H9 (cell line): ENCODE measurements around the gene ZDHHC23. TPM values are rescaled to one million over a fixed set of nuclear protein-coding genes. Genes with fewer than 3 reads are reported as not detected.

Experiments used
- DNase-seq: peaks from one replicate; pipeline ENCODE4 v3.0.0-alpha.2; 2017
- H2AFZ ChIP-seq: one replicate; pipeline ENCODE4 v1.6.1; 2013; ENCODE audit warnings: mild to moderate bottlenecking, low read length, control low read depth, moderate library complexity
- H2AK5ac ChIP-seq: 2 replicates; pipeline ENCODE4 v1.6.1; 2013; ENCODE audit warnings: low read length, control low read depth, mixed read lengths; ENCODE audit not compliant: insufficient read length
- H2BK120ac ChIP-seq: one replicate; pipeline ENCODE4 v1.6.1; 2013; ENCODE audit warnings: low read depth, mild to moderate bottlenecking, low read length, control low read depth, inconsistent platforms; ENCODE audit not compliant: poor library complexity, severe bottlenecking
- H2BK12ac ChIP-seq: 2 replicates; pipeline ENCODE4 v1.6.1; 2013; ENCODE audit warnings: low read length, control low read depth, mixed read lengths, low read depth; ENCODE audit not compliant: insufficient read length
- H2BK15ac ChIP-seq: 2 replicates; pipeline ENCODE4 v1.6.1; 2013; ENCODE audit warnings: low read depth, low read length, control low read depth
- H2BK20ac ChIP-seq: one replicate; pipeline ENCODE4 v1.6.1; 2013; ENCODE audit warnings: low read depth, mild to moderate bottlenecking, low read length, control low read depth, inconsistent platforms; ENCODE audit not compliant: poor library complexity, severe bottlenecking
- H2BK5ac ChIP-seq: 2 replicates; pipeline ENCODE4 v1.6.1; 2013; ENCODE audit warnings: low read length, control low read depth, mixed read lengths; ENCODE audit not compliant: insufficient read length
- H3K14ac ChIP-seq: 2 replicates; pipeline ENCODE4 v1.6.1; 2013; ENCODE audit warnings: low read length, control low read depth; ENCODE audit not compliant: insufficient read depth
- H3K18ac ChIP-seq: 2 replicates; pipeline ENCODE4 v1.6.1; 2013; ENCODE audit warnings: low read depth, mild to moderate bottlenecking, mixed read lengths, low read length, control low read depth; ENCODE audit not compliant: insufficient read length
- H3K23ac ChIP-seq: 2 replicates; pipeline ENCODE4 v1.6.1; 2013; ENCODE audit warnings: low read length, control low read depth, mixed read lengths, low read depth; ENCODE audit not compliant: insufficient read length
- H3K23me2 ChIP-seq: 2 replicates; pipeline ENCODE4 v1.6.1; 2013; ENCODE audit warnings: low read depth, mild to moderate bottlenecking, mixed read lengths, low read length, control low read depth; ENCODE audit not compliant: insufficient read length, poor library complexity, severe bottlenecking
- H3K27ac ChIP-seq: 2 replicates; pipeline ENCODE4 v1.5.1; 2013; ENCODE audit warnings: low read length, control low read depth, mixed read lengths, low read depth; ENCODE audit not compliant: insufficient read length
- H3K27me3 ChIP-seq: 2 replicates; pipeline ENCODE4 v1.6.1; 2013; ENCODE audit warnings: low read length, control low read depth, inconsistent platforms; ENCODE audit not compliant: insufficient read depth
- H3K4ac ChIP-seq: 2 replicates; pipeline ENCODE4 v1.6.1; 2013; ENCODE audit warnings: low read depth, mild to moderate bottlenecking, control low read depth, inconsistent platforms, low read length, moderate library complexity
- H3K4me1 ChIP-seq: 2 replicates; pipeline ENCODE4 v1.6.1; 2013; ENCODE audit warnings: low read length, control low read depth, inconsistent platforms; ENCODE audit not compliant: insufficient read depth
- H3K4me2 ChIP-seq: 2 replicates; pipeline ENCODE4 v1.6.1; 2013; ENCODE audit warnings: low read length, control low read depth, mixed read lengths; ENCODE audit not compliant: insufficient read length, insufficient read depth
- H3K56ac ChIP-seq: 2 replicates; pipeline ENCODE4 v1.6.1; 2013; ENCODE audit warnings: low read depth, mild to moderate bottlenecking, mixed read lengths, low read length, control low read depth; ENCODE audit not compliant: insufficient read length
- H3K79me1 ChIP-seq: 2 replicates; pipeline ENCODE4 v1.6.1; 2013; ENCODE audit warnings: low read depth, mild to moderate bottlenecking, moderate library complexity, low read length, control low read depth, inconsistent platforms; ENCODE audit not compliant: insufficient read depth, poor library complexity, severe bottlenecking
- H3K79me2 ChIP-seq: 2 replicates; pipeline ENCODE4 v1.6.1; 2013; ENCODE audit warnings: low read length, control low read depth, inconsistent platforms; ENCODE audit not compliant: insufficient read depth
- H3K9ac ChIP-seq: 2 replicates; pipeline ENCODE4 v1.6.1; 2013; ENCODE audit warnings: low read length, control low read depth, mixed read lengths; ENCODE audit not compliant: insufficient read length; ENCODE audit errors: extremely low read depth
- H3K9me3 ChIP-seq: one replicate; pipeline ENCODE4 v1.6.1; 2013; ENCODE audit warnings: low read depth, low read length, inconsistent platforms; ENCODE audit not compliant: control insufficient read depth
- H3T11ph ChIP-seq: one replicate; pipeline ENCODE4 v1.6.1; 2013; ENCODE audit warnings: mild to moderate bottlenecking, low read length, control low read depth, inconsistent platforms
- H4K20me1 ChIP-seq: one replicate; pipeline ENCODE4 v1.6.1; 2013; ENCODE audit not compliant: control insufficient read depth, insufficient read length, insufficient read depth
- H4K5ac ChIP-seq: 2 replicates; pipeline ENCODE4 v1.6.1; 2013; ENCODE audit warnings: low read depth, mild to moderate bottlenecking, mixed read lengths, low read length, control low read depth; ENCODE audit not compliant: insufficient read length
- H4K8ac ChIP-seq: replicated peaks from 2 replicates; pipeline ENCODE4 v1.6.1; 2013; ENCODE audit warnings: low read length, control low read depth, mixed read lengths, low read depth; ENCODE audit not compliant: insufficient read length
- H4K91ac ChIP-seq: 2 replicates; pipeline ENCODE4 v1.6.1; 2013; ENCODE audit warnings: low read depth, mild to moderate bottlenecking, moderate library complexity, mixed read lengths, low read length, control low read depth; ENCODE audit not compliant: insufficient read length
- H3K27ac Mint-ChIP-seq, 3 experiments: 2 replicates in 2 of 3; 3 replicates in 1 of 3; pipeline ENCODE4 v1.8.0; 2020 to 2021; ENCODE audit warnings: mixed read lengths in 3 of 3, mild to moderate bottlenecking in 1 of 3, moderate library complexity in 1 of 3
- H3K27me3 Mint-ChIP-seq: 2 replicates; pipeline ENCODE4 v1.8.0; 2021; ENCODE audit warnings: low read depth, mild to moderate bottlenecking, moderate library complexity, mixed read lengths
- H3K36me3 Mint-ChIP-seq, 3 experiments: 2 replicates in 2 of 3; 3 replicates in 1 of 3; pipeline ENCODE4 v1.8.0; 2020 to 2021; ENCODE audit warnings: low read depth in 3 of 3, mixed read lengths in 3 of 3; ENCODE audit not compliant: insufficient read depth in 1 of 3
- H3K4me1 Mint-ChIP-seq, 2 experiments: 2 replicates each; pipeline ENCODE4 v1.8.0; 2020; ENCODE audit warnings: mixed read lengths in 2 of 2
- H3K4me3 Mint-ChIP-seq, 2 experiments: 2 replicates in 1 of 2; 3 replicates in 1 of 2; pipeline ENCODE4 v1.8.0; 2020 to 2021; ENCODE audit warnings: mild to moderate bottlenecking in 2 of 2, mixed read lengths in 2 of 2, moderate library complexity in 1 of 2
- H3K9me3 Mint-ChIP-seq, 2 experiments: 2 replicates in 1 of 2; 3 replicates in 1 of 2; pipeline ENCODE4 v1.8.0; 2020; ENCODE audit warnings: mild to moderate bottlenecking in 2 of 2, mixed read lengths in 2 of 2, moderate library complexity in 1 of 2
- total RNA-seq: library from RNA; stranded (reverse); gene quantifications from 2 replicates; pipeline ENCODE4 v1.2.1, GENCODE V29; 2021
- TF ChIP-seq, protein P1 (sequence below): fragments of 200-600 bp; sonication (generic); conservative IDR thresholded peaks from 3 replicates; pipeline ENCODE4 v1.8.0; 2021; ENCODE audit warnings: antibody characterized with exemption, mild to moderate bottlenecking

The ZDHHC23 gene
- total RNA-seq, 1 experiment from 2014 or later, result 25.2 TPM

DNA sequence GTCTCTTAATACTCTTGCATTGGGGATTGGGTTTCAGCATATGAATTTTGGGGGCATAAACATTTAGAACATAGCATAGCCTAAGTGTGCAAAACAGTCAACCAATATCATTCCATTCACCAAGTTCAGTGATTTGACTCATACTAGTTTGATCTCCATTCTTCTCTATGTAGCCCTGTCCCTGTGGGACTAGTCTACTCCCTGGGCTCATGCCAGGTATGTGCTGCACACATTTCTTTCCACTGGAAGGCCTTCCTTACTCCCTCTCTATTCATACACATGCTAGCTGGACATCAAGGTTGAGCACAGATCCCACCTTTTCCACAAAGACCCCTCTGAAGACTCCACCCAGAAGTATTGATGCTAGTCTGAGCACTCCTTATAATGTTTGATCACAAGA, 5.1 kb downstream of the ZDHHC23 start:
- H3K56ac ChIP-seq, result no peak overlapping the region
- H3K9me3 Mint-ChIP-seq, result no peaks in the 10 kb centered on the region

More for the DNA sequence above, 5.1 kb downstream of the ZDHHC23 start:
- H3K9me3 ChIP-seq, result no peaks in the 10 kb centered on the region
- H3K4me2 ChIP-seq, result no peak overlapping the region
- H3K4me1 ChIP-seq, result 0 out of 2 replicates have a peak, but pooled peaks cover 4% of the 10 kb centered on the region
- no peak overlapping the region for H3K14ac ChIP-seq
- H3K23ac ChIP-seq, result no peak overlapping the region
- no peak overlapping the region for H2BK120ac ChIP-seq
- peaks cover 0 to 36% (median 14%) of the 10 kb centered on the region in 3 experiments; a peak in 4 of 7 replicates for H3K36me3 Mint-ChIP-seq
- no peak overlapping the region for H3K4ac ChIP-seq
- peaks cover 8 to 10% of the 10 kb centered on the region in 2 experiments for H3K4me1 Mint-ChIP-seq
- H3K27me3 ChIP-seq, result no peaks in the 10 kb centered on the region; the same call in 1 of the 2 replicates
- peaks cover 11% of the 10 kb centered on the region for H3K27me3 Mint-ChIP-seq
- H3K9ac ChIP-seq, result no peak overlapping the region
- peaks cover 6% of the 10 kb centered on the region for H3K23me2 ChIP-seq
- no peak overlapping the region for H3K27ac ChIP-seq
- H3T11ph ChIP-seq, result no peak overlapping the region
- no peaks in the 10 kb centered on the region for H3K79me2 ChIP-seq
- no peak overlapping the region for H2BK20ac ChIP-seq
- H4K8ac ChIP-seq, result no peak overlapping the region
- H4K91ac ChIP-seq, result no peak overlapping the region
- no peaks in the 10 kb centered on the region for H4K20me1 ChIP-seq
- H2BK12ac ChIP-seq, result no peak overlapping the region
- no peak for DNase-seq
- H2AK5ac ChIP-seq, result no peak overlapping the region
- H3K27ac Mint-ChIP-seq, result no peak overlapping the region
- H2BK15ac ChIP-seq, result no peak overlapping the region
- TF ChIP-seq, protein P1, sequence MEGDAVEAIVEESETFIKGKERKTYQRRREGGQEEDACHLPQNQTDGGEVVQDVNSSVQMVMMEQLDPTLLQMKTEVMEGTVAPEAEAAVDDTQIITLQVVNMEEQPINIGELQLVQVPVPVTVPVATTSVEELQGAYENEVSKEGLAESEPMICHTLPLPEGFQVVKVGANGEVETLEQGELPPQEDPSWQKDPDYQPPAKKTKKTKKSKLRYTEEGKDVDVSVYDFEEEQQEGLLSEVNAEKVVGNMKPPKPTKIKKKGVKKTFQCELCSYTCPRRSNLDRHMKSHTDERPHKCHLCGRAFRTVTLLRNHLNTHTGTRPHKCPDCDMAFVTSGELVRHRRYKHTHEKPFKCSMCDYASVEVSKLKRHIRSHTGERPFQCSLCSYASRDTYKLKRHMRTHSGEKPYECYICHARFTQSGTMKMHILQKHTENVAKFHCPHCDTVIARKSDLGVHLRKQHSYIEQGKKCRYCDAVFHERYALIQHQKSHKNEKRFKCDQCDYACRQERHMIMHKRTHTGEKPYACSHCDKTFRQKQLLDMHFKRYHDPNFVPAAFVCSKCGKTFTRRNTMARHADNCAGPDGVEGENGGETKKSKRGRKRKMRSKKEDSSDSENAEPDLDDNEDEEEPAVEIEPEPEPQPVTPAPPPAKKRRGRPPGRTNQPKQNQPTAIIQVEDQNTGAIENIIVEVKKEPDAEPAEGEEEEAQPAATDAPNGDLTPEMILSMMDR, result no peak
- no peak overlapping the region for H3K18ac ChIP-seq
- no peak overlapping the region for H2BK5ac ChIP-seq
- H4K5ac ChIP-seq, result no peak overlapping the region
- no peaks in the 10 kb centered on the region for H3K79me1 ChIP-seq
- H2AFZ ChIP-seq, result no peak overlapping the region
- H3K4me3 Mint-ChIP-seq, result no peak overlapping the region
